CD4-positive, alpha-beta T cell treated with Interleukin-21 for 1 hour (primary cell): Measurements from ENCODE around the gene INTS1.

Experiments used
- DNase-seq: peaks from one replicate; pipeline ENCODE4 v3.0.0-alpha.2; 2020

Gene INTS1

DNA sequence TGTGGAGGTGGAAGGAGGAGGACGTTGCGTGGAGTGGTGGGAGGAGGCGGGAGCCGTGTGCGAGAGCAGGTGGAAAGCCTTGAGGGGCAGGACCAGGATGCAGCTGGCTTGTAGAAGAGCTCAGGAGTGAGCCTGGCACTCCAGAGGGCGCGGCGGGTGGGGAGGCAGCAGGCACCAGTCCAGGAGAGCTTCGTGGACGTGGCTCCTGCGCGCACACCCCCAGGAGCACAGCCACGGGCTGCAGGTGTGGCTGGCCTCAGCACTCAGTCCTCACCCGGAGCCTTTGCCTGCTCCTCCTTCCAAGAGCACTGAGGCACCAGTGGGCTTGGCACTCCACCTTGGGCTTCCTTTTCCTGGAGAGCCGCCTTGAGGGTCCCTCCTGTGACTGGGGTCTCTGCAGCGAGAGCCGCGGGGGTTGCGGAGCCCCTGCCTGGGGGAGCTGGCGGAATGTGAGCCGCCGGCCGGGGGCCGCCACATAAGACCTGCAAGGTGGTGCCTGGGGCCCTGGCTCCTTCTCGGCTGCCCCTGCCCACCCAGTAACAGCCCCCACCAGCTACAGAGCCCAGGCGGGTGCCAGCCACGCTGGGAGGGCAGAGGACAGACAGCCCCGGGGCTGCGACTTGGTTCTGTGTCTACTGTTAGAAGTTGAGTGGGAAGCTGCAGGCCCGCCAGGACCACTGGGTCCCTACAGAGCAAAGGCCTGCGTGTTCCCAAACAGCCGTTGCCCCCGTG, 37.4 kb upstream of the INTS1 start:
- DNase-seq, result no peak

DNA sequence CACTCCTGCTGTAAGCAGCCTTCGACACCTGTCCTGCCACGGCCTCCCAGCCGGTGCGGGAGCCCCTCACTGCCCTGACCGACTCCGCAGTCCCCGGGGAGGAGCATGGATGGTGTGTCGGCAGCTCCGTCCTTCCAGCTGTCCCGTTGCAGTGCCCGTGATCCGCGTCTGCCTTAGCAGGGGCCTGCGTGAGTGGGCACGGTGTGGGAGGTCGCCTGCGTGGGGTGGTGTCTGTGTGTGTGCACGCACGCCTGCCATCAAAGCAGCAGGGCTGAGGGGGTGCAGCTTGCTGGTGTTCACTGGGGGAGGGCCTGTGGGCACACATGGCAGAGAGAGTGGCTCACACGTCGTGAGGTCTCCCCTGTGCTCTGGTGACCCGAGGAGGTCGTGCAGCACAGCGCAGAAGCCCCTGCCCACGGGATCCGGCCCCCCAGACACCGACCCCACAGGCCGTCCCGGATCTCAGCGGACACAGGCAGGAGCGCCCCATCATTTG, 36.6 kb upstream of the INTS1 start:
- DNase-seq, result no peak

DNA sequence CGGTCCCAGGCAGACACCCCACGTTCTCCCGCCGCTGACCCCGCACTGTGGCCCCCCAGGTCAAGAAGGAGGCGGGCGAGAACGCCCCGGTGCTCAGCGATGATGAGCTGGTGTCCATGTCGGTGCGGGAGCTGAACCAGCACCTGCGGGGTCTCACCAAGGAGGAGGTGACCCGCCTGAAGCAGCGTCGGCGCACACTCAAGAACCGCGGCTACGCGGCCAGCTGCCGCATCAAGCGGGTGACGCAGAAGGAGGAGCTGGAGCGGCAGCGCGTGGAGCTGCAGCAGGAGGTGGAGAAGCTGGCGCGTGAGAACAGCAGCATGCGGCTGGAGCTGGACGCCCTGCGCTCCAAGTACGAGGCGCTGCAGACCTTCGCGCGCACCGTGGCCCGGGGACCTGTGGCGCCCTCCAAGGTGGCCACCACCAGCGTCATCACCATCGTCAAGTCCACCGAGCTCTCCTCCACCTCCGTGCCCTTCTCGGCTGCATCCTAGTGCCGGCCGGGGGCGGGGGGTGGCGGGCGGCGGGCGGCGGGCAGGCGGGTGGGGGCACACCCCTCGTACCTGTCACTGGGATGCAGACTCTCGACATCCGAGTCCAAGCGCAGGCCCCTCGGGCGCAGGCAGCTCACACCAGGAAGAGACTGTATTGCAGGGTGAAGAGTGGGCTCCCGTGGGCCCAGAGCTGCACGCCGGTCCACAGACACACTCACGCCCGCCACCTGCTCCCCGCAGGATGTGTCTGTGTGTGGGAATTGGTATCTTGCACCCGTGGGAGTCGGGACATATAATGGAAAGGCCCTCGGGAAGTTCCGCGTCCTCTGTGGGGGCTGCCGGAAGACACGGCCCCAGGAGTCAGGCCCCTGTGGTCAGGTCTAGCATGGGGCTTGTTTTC, 35.9 kb upstream of the INTS1 start:
- DNase-seq, result no peak

DNA sequence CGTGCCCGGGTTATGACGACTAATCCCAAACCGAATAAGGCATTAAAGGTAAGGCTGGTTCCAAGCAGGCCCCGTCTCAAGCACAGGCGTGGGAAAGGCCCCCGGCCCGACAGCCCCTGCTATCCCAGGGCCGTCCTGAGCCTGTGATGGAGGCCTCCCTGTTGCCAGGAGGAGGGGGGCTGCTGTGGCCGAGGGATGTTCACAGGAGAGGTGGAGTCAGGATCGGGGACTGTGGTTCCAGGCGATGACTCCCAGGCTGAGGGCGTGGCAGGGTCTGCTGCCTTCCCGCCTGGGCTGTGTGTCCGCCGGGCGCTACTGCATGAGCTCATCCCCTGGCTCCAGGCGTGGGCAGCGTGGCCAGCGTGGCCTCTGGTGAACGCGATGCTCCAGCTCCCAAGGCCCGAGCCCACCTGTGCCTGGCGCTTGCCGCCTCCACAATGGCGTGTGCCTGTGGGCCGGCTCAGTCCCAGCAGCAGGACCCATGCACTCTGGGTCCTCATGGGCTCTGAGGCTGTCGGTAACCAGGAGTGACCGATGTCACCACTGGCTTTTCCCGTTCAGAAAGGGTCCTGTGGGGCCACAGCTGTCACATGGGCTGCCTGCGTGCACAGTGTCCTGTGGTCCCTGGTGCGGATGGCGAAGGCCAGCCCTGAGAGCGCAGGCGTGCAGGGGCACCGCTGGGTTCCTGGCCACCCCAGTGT, 35.1 kb upstream of the INTS1 start:
- DNase-seq, result no peak

DNA sequence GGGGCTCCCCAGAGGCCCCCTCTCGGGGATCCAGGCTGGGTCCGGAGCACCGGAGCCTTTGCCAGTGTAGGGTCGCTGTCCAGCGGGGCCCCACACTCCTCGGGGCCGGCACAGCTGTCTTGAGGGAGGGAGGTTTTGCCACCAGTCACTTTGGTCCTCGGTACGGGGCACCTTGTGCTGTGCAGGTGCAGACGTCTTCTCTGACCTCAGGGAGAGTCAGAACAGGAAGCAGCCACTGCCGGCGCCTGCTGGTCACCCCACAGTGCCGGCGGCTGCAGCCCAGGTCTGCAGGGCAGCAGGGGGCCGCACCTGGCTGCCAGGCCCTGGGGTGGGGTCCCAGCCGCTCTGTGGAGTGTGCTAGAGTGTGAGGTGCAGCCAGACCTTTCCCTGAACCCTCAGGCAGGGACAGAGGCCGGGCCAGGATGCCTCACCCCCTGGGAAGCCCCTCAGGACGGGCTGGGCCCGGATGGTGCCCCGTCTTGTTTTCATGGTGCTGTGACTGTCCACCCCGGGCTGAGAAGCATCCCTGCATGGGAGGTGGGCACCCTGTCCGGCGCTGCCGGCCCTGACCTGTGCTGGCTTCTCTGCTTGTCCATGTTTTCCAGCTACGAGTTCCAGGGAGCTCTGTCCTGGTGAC, 34.5 kb upstream of the INTS1 start:
- no peak for DNase-seq

DNA sequence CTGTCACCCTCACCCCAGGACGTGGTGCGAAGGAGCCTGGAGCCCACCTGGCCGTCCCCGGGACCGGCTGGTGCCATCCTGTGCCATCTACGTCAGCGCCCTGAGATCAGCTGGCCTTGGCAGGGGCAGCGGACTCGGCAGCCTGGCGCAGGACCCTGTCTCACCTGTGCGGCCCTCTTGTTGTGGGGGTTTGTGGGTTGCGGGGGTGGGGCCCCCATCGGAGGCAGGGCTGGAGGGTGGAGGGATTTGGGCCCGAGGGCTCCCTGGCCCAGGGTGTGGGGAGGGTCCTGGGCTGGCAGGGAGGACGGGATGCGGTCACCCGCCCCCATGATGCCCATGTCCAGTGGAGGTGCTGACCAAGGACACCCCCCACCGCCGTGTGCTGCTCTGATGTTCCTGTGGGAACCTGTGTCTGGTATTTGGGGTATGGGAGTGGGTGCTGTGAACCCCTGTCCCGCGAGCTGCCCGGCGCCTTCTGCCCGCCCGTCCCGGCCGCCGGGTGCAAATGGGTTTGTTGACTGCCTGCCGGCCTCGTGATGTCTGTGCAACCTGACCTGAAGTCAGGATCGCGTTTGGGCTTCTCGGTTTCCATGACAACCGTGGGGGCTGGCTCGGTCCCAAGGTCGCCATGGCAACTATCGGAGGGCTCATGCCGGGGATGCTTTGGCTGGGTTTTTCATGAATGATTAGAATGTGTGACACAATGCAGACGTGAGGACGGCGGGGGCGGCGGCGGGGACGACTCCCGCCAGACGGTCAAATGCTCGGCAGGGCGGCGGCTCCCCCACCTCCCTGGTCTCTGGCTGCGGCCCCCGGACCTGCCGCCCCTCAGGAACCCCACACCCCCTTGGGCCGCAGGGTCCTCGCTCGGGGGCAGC, 33.6 kb upstream of the INTS1 start:
- no peak for DNase-seq

DNA sequence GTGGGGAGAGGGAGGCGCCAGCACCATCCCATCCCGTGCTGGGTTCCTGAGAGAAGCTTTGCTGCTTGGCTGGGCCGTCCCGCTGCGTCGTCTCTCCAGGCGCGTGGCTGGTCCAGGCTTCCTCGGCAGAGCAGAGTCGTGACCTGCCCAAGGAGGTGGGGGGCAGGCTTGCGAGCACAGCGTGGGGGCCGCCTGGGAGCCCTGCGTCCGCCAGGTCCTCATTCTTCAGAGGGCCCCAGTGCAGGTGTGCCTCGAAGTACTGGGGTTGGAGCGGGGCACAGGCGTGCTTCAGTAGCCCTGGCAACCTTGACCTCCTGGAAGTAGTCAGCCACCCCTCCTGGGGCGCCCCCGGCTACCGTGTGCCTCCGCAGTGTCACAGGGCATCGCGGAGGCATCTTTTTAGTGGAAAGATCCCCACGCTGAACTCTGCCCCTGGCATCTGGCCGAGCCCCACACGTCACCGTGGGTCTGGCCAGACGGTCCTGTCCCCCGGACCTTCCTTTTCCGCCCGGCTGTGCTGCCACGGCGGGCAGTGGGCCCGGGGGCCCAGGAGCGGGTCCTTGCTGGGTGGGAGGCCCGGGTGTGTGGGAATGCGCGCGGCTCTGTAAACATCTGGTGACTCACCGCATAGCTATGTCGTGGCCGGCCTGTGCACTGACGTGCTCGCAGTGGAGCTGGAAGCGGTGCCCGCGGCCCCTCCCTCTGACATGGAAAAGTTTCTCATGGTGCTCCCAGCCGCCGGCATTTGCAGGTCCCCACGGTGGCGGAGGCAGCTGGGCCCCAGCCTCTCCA, 32.8 kb upstream of the INTS1 start:
- no peak for DNase-seq

DNA sequence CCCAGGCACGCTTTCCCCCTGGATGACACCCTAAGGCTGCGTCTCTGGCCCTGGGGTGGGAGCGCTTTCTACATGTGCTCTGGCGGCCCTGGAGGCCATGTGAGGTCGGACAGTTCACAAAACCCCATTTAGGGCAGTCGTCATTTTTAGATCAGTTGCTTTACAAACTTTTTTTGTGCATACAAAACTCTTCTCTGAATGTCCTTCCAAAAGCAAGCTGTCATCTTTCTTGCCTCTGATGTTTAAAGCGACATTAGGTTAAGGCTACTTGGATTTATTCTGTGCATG, 32.2 kb upstream of the INTS1 start:
- no peak for DNase-seq

DNA sequence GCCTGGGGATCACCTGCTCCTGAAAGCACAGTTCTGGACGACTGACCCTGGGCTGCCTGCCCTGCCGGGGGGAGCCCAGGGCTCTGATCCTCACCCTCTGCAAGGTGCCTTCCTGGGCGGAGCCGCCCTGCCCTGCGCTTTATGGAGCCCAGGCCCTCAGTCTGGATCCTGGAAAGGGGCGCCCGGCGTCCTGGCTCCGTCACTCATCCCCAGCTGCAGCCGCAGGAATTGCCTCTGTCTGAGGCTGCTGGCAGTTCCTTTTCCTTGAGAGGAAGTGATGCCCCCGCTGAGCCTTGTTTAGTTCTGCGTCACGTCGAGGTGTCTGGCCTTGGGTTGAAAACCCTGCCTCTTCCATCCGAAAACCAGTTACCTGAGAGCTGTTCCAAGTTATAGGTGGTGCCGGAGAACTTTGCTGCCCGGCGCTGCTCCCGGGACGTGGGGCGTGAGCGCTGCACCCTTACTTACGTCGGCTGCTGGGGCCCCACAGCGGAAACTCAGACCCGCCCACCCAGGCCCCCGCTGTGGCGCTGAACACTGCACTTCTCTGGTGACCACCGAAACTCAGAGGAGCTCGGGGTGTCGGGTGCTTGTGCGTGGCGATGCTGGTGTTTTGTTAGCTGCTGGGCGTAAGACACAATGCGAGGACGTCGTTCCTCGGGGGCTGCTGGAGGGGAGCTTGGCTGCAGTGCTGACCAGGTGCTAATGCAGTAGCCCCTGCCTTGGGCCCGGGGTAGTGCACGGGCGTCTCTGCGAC, 31.7 kb upstream of the INTS1 start:
- no peak for DNase-seq

DNA sequence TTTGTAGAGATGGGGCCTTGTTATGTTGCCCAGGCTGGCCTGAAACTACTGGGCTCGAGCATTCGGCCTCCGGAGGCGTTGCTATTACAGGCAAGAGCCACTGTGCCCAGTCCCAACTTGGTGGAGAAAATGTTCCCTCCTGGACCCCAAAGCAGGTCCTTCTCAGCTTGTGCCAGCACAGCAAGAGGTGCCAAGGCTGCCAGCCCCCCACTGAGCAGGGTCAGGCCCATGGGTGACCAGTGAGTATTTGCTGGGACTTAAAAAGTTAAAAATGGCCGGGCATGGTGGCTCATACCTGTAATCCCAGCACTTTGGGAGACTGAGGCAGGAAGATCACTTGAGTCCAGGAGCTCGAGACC, 30.9 kb upstream of the INTS1 start:
- no peak for DNase-seq

DNA sequence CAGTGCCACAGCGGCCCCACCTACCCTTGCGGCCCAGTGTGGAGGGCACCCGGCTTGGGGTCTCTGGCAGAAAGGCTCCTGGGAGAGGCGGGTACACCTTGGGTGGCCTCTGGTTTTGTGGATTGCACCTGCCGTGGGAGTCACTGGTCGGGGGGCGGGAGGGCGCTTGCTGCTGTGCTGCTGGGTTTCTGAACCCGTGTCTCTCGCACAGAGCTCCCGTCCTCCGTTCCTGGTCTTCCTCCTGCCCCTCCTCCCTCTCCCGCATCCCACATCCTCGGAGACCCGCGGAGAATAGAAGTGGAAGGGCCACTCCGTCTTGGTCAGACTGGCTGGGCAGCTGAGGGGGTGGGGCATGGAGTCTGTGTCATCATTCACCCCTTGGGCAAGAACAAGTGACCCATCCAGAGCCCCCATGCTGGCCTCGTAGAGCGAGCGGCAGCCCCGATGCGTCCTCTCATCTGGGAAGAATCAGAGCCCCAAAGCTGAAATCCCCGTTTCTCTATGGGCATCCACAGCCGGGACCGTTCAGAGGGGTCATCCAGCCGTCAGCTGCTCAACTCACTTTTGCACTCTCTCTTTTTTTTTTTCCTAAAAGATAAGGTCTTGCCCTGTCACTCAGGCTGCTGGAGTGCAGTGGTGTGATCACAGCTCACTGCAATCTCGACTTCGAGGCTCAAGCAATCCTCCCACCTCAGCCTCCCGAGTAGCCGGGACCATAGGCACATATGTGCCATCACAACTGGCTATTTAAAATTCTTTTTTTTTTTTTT, 30.3 kb upstream of the INTS1 start:
- no peak for DNase-seq

DNA sequence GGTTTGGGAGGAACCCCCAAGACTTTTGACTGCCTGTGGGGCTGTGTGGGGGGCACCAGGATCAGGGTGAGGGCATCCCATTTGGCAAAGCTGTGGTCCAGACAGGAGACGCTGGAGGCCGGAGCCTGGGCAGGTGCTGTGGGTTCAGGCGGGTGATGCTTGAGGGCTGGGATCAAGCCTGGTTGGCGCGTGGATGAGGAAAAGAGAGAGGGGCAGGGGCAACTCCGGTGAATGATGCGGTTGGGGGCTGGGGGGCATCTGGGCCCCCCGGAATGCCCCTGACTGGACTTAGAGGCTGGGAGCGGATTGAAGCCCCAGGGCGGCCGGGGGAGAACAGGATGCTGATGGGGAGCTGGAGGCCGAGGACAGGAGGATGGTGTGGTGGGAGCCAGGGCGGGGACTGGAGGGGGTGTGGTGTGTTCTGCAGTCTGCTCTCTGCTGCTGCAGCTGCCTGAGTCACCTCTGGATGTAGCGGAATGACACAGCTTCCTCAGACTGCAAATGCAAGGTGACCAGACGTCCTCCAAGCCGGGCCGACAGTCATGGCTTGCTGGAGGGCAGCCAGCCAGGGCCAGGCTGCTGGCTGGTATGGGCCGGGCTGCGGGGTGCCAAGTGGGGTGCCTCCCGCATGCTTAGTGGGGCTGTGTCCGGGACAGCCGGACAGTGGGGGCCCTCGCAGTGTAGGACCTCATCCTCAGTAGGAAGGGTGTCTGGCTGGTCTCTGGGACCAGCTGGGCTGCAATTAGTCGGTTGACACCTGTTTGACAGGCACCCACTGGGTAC, 29.5 kb upstream of the INTS1 start:
- no peak for DNase-seq

DNA sequence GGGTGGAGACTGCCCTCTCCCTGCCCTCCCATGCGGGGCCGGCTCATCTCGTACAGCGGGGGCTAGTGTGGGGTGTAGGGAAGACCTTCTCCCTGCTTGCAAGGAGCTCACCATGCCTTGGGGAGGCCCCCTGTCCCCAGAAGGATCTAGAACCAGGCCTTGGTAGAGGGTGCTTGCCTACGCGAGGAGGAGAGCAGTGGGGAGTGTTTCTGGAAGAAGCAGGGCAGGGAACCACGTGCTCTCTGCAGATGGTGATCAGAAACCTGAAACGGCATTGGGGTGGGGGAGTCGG, 29.0 kb upstream of the INTS1 start:
- DNase-seq, result no peak

DNA sequence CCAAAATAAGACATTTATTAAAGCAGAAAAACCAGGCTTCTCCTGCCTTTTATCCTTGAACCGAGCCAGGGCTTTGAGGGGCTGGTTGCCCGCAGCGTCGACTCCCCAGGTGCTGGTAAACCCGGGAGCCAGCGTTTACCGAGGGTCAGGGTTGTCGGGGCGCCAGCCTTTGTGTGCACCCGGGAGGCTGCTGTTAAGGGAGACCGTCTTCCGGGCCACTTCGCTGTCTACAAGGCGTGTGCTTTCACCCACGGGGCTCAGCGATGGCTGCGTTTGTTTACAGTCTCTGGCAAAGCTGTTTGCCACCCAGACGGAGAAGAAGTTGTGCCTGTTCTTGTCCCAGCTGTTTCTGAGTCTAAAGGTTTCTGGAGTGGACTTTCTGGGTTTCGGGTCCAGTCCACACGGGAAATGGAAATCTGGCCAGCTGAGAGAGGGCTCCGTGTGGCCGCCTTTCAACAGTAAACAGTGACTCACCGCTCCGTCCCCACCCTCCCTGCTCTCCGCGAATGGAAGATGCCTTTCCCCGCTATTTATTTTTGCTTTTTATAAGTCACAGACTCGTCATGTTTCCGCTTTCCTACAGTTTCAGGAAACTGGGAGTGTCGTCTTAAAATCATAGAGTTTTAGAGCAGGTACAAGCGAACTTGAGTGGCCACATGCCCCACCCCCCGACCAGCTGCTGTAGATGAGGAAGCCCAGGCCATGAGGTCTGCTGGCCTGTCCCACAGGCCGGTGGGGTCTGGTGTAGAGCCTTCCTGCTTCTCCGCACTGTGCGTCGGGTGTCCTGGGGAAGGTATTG, 28.5 kb upstream of the INTS1 start:
- DNase-seq, result peak; percentile 63

DNA sequence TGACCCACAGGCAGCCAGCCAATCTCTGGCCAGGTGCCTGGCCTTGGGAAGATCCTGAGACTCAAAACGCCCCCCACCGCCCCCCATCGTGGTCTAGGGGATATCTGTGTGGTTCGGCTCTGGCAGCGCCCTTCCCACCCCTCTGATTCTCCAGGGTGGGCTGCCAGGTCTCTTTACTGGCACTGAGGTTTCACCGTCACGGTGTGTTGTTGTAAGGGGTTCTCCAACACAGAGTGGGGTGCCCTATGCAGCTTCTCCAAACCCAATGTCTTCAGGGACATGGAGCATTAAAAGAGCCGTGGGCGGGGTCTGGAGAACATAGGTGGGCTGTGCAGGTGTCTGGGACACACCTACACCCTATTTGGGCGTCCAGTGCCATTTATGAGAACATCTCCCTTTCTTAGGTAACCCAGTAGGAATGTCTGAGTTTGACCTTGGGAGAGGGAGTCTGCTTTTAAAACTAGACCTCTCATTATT, 27.8 kb upstream of the INTS1 start:
- no peak for DNase-seq

DNA sequence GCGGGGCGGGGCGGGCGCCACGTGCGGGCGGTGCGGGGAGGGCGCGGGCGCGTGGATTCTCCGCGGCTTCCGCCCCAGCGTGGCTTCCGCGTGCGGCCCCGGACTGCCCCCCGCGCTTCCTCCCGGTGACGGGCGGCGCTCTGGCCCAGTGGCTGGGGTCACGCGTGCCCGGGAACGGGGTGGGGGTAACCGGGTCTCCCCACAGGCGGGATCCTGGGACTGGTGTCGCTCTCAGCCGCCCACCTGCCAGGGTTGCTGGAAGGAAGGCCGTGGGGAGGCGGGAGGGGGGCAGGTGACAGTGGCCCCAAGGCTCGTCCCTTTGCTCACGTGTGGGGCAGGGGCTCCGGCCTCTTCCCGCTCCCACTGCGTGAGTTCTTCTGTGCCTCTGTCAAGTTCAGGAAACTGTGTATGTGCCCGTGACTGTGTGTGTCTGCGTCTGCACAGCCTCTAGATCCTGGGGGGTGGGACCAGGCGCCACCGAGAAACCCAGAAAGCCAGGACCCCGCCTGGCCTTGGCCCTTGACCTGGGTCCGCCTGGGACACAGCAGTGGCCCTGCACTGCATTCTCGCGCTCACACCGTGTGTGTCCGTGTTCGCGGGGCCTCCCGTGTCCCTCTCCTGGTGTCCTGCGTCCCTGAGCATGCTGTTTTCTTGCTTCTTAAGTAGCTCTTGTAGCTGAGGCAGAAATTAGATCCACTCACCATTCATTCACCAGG, 27.2 kb upstream of the INTS1 start:
- DNase-seq, result no peak

DNA sequence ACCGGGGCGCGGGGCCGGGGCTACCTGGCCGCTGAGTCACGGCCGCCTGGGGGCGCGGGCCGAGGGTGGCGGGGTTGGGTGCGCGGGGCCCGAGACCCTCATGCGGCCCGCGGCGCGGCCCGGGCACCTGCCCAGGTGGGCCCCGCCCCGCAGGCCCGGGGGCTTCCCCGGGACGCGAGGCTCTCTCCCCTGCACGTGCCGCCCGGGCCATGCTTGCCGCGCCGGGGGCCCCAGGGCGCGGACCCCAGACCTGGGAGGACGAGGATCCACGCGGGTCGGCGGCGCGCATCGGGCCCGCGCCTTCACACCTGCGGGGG, 26.7 kb upstream of the INTS1 start:
- DNase-seq, result peak; percentile 61
